NCI-H2227 (cell line): ENCODE data around the gene MAMDC4.

ENCODE experiments used
- DNase-seq: peaks from one replicate; lab custom pipeline; 2025; ENCODE audit not compliant: unreplicated experiment; lab: John Stamatoyannopoulos, UW

MAMDC4 gene

DNA sequence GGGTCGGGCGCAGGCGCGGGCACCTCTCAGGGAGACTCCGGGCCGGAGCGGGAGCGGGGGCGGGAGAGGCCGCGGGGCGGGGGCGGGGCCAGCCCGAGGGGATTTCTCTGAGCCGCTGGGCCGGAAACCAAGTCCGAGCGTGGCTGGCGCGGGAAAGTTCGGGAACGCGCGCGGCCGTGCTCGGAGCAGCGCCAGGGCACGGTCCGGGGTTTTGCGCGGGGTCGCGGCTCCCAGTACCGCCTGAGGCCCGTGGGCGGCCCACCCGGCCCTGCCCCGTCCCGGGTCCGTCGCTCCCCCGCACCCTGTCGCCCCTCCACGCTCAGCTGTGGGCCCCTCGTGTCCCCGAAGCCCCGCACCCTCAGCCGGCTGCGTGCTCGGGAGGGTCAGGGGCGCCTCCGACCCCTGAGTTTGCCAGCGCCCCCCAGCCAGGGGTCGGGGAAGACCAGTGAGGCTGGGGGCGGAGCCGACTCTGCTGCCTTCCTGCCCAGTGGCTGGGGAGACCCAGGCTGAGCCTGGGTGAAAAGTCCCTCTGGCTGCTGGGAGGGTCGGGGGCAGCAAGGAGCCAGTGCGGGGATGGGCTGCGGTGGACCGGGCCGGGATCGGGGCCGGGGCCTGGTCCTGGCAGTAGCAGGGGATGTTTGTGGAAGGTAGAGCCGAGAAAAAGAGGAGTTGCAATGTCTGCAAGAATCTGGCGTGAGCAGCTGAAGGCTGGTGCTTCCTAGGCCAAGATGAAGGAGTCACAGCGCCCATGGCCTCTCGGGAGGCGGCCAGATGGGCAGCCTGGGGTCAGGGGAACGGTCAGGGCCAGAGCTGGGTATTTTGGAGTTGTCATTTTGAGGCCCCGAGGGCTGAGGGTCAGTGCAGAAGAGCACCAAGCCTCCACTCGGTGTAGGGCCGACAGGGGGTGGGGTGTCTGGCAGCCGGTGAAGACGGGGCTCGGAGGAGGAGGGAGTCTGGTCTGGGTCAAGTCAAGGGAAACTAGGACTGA, 34.8 kb downstream of the MAMDC4 start:
- no peak for DNase-seq

GRCh38 chr9:136888454-136888853, 36.3 kb downstream of the MAMDC4 start:
- no peak for DNase-seq

DNA sequence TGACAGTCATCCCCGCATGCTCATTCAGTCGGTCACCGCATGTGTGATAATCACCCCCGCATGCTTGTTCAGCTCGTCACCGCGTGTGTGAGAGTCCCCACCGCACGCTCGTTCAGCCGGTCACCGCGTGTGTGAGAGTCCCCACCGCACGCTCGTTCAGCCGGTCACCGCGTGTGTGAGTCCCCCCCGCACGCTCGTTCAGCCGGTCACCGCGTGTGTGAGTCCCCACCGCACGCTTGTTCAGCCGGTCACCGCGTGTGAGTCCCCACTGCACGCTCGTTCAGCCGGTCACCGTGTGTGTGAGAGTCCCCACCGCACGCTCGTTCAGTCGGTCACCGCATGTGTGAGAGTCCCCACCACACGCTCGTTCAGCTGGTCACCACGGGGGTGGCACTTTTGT, 37.7 kb downstream of the MAMDC4 start:
- DNase-seq = no peak

DNA sequence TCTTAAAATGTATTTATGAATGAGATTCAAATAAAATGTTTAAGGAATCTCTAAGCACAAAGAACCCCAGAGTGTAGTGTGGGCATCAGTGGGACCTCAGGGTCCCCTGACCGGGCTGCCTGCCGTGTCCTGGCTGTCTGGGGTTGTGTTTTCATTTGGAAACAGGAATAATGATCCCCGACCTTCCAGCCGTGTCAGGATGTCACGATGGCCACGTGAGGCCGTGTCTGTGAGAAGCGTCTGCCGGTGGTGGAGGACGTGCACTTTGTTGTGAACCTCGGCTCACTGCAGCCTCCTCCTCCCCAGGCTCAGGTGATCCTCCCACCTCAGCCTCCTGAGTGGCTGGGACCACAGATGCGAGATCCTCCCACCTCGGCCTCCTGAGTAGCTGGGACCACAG, 38.5 kb downstream of the MAMDC4 start:
- no peak for DNase-seq

DNA sequence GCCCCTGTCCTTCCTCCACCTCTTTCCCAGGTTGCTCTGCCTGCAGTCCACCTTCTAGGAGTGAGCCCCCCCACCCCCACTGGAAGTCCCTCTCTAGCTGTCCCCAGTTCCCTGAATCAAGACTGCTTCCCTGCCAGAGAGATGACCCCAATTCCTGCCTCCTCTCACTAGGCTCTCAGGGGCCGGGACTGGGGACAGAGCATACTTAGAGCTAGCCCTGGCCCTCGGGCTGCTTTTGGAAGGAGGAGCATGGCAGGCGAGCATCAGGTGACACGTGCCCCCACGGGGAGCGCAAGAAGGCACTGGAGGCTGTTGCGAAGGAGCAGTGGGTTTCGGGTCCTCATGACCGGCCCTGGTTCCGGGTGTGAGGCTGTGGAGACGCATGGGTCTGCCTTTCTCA, 43.9 kb downstream of the MAMDC4 start:
- no peak for DNase-seq

- no peak for DNase-seq
Measured at GRCh38 chr9:136898483-136899100, 46.4 kb downstream of the MAMDC4 start.

DNA sequence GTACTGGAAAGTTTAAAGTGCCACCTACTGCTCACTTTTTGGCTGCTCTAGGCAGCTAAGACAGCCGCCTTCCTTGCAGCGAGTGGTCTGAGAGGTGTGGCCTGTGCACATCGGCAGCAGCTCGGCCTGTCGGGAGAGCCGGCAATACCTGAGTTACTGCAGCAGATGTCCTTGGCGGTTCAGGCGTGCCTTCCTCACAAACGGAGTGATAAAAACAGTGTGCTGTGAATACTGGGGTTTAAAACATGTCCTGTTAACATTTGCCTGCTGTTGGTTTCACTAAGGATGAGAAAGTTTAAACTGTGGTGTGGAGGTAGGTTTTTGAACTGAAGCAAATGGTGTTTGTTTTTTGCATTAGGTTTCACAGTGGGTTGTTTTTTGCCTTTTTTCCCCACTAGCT, 47.0 kb downstream of the MAMDC4 start:
- DNase-seq = no peak

GRCh38 chr9:136900556-136900955, 48.4 kb downstream of the MAMDC4 start:
- no peak for DNase-seq

- DNase-seq = no peak
Measured at GRCh38 chr9:136900988-136901515, 48.9 kb downstream of the MAMDC4 start.

DNA sequence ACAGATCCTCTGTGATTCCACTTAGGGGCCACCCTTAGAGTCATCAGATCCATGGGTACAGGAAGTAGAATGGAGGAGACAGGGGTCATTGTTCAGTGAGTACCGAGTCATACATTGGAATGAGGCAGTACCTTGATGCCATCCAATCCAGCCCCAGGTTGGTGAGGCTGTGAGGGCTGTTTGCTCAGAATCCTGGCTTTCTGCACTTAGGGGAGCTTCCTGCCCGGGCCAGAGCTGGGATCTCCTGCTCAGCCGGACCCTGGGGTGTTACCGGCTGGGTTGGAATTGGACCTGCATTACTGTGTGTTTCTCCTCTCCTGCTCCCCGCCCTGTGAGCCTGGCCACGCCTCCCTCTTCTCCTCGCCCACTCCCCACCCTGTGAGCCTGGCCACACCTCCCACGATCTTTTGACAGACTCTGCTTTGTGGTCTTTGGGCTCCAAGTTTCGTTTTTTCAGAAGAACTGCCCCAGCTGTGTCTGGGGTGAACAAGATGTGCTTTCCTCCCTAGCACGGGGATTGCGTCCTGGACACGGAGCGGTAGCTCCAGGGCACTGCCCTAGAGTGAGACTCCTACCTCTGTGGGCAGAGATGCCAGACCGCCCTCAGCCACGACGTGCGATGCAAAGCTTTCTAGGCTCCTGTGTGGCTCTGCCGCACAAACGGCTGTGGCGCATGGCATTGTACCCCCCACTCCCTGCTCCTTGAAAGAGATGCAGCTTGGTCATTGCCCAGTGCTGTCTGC, 49.5 kb downstream of the MAMDC4 start:
- DNase-seq = no peak

DNA sequence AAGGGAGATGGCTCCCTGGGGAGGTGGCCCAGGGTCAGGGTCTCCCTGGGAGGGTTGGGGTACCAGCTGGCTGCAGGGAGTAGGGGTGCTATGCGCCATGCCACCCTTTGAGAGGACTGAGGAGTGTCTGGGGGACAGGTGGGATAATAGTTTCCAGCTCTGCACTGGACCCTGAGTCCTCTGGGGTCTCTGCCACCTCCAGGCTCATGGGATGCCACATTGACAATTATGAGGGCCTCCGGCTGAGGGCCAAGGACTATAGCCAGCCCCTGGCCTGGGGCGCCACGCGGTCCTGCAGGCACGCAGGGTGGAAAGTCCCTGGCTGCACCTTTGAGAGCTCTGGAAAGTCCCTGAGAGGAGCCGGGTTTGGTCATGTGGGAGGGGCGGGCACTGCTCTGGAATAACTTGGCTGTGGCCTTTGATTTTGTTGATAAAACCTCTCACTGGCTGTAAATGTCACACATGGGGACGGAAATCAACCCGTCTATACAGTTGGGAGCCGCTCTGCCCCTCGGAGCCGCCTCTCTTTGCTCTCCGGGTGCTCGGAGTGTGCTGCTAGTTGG, 50.2 kb downstream of the MAMDC4 start:
- DNase-seq = no peak

- no peak for DNase-seq
Measured at GRCh38 chr9:136903041-136903554, 51.0 kb downstream of the MAMDC4 start.

- DNase-seq = no peak
Measured at GRCh38 chr9:136906266-136906665, 54.1 kb downstream of the MAMDC4 start.

GRCh38 chr9:136907011-136907914, 55.1 kb downstream of the MAMDC4 start:
- DNase-seq = no peak
